Activated naive CD8-positive, alpha-beta T cell treated with anti-CD3 and anti-CD28 coated beads, Interleukin-2, amount 50 U/mL, for 24 hours (primary cell): ENCODE data around the gene KY.

ENCODE experiments used
- ATAC-seq: fragments of 150-1000 bp; cut with Tn5 transposase; one replicate; pipeline ENCODE4 v1.10.0; 2021
- DNase-seq: peaks from one replicate; pipeline ENCODE4 v3.0.0; 2021
- H3K27ac Mint-ChIP-seq: one replicate; pipeline ENCODE4 v1.8.0; 2021; ENCODE audit warnings: mild to moderate bottlenecking, mixed read lengths
- H3K27me3 Mint-ChIP-seq: one replicate; pipeline ENCODE4 v1.8.0; 2021; ENCODE audit warnings: mixed read lengths
- H3K36me3 Mint-ChIP-seq: one replicate; pipeline ENCODE4 v1.8.0; 2021; ENCODE audit warnings: low read depth, mixed read lengths
- H3K4me1 Mint-ChIP-seq: one replicate; pipeline ENCODE4 v1.8.0; 2021; ENCODE audit warnings: mixed read lengths
- H3K4me3 Mint-ChIP-seq: one replicate; pipeline ENCODE4 v1.8.0; 2021; ENCODE audit warnings: mild to moderate bottlenecking, moderate library complexity, mixed read lengths
- H3K9me3 Mint-ChIP-seq: one replicate; pipeline ENCODE4 v1.8.0; 2021; ENCODE audit warnings: mixed read lengths

The KY gene

DNA sequence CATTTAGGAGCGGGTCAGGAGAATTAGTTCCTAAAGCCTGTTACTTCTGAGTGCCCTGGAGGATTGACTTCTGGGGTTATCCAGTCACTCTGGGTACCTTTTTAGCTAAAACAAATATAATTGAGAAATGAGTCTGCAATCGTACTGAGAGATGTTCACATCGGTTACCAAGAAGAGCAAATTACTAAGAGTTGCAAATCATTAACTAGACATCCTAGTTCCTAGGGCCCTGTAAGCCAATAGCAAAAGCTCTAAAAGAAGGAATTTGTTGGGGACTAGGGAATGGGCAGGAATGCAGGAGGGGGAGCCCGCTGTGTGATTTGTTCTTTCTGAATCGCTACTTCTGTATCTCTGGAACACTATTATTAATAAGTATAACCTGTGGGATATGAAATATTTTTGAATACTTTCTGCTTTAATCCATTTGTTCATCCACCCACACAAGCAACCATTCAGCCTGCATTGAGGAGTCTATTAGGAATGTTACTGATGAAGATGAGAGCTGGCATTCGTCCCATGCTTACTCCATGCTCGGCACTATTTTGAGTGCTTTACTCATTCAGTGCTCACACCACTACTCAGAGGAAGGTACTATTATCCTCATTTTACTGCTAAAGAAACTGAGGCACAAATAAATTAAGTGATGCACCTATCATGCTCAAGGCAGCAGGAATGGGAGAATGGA lies 31.5 kb upstream of the KY start:
- no peaks in the 10 kb centered on the region for H3K4me1 Mint-ChIP-seq
- no peak overlapping the region for H3K27ac Mint-ChIP-seq
- no peaks in the 10 kb centered on the region for H3K36me3 Mint-ChIP-seq
- DNase-seq (no peak), ATAC-seq (no peak)
- peaks cover under 1% of the 10 kb centered on the region for H3K9me3 Mint-ChIP-seq
- H3K4me3 Mint-ChIP-seq: no peak overlapping the region
- no peaks in the 10 kb centered on the region for H3K27me3 Mint-ChIP-seq

DNA sequence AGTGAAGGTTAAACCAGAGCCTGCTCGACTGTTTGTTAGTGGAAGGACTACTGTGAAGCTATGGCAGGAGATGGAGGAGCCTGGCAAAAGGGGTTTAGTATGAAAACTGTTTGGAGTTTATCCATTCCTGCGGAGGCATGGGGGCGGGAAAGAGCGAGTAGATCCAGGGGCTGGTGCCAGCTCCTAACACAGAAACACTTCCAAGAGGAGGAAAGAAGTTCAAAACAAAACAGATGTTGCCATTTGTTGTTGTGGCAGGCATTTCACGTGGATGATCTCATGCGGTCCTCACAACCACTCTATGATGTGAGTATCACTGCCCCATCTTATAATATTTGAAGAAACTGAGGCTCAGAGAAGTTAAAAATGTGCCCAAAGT lies 30.7 kb upstream of the KY start:
- DNase-seq (no peak), ATAC-seq (no peak)
- no peaks in the 10 kb centered on the region for H3K4me1 Mint-ChIP-seq
- H3K4me3 Mint-ChIP-seq: no peak overlapping the region
- H3K9me3 Mint-ChIP-seq: peaks cover 4% of the 10 kb centered on the region
- no peaks in the 10 kb centered on the region for H3K27me3 Mint-ChIP-seq
- H3K27ac Mint-ChIP-seq: no peak overlapping the region
- H3K36me3 Mint-ChIP-seq: peaks cover 2% of the 10 kb centered on the region

DNA sequence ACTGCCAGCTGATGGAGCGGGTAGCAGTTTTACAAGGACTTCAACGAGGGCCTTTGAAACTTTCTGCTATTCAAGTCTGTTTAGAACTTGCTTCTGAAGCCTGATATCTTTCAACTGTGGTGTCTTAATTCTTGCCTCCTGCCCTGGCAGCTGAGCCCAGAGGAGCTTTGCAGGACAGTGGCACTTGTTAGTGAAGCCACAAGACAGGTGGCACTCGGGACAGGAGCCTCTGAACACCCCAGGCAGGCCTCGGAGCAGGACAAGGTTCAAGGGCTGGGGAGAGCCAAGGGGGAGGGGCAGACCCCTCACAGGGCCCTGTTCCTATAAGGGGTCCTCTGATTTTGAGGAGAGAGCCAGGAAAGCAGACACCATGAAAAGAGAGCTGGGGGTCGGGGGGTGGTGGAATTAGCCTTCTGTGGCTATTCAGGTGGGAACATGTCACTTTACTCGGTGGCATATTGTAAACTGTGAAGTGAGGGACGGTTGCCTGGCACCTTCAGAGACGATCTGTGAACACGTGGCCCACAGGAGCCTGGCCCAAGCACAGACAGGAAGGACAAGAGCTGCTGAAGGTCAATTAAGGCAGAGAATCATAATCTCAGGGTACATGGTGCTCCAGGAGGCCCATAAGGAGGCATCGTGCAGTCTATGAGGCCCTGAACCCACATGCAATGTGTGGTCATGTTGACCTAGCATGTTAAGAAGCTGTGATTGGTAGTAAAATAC lies 30.1 kb upstream of the KY start:
- no peak for DNase-seq
- no peaks in the 10 kb centered on the region for H3K27me3 Mint-ChIP-seq

DNA sequence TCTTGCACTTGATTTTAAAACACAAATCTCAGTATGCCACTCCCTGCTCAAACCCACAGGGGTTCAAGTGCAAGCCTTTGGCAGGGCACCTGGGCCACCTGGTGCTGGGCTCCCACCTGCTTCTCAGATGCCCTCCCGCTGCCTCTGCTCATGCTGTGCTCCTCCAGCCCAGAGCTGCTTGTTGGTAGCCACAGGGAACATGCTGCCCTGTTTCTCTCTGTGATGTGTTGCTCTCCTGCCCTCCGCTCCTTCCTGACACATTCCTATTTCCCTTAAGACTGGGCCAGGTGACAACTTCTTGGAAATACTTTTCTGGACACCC lies 27.1 kb upstream of the KY start:
- H3K4me1 Mint-ChIP-seq: no peaks in the 10 kb centered on the region
- H3K9me3 Mint-ChIP-seq: peaks cover 21% of the 10 kb centered on the region
- no peak overlapping the region for H3K4me3 Mint-ChIP-seq
- H3K27ac Mint-ChIP-seq: no peak overlapping the region
- no peaks in the 10 kb centered on the region for H3K27me3 Mint-ChIP-seq
- ATAC-seq (no peak), DNase-seq (no peak)
- H3K36me3 Mint-ChIP-seq: peaks cover 9% of the 10 kb centered on the region

More for the DNA sequence above, 30.1 kb upstream of the KY start:
- Mint-ChIP-seq H3K36me3 (peaks cover 2% of the 10 kb centered on the region), H3K27ac (no peak overlapping the region), H3K4me3 (no peak overlapping the region), H3K9me3 (peaks cover 9% of the 10 kb centered on the region), H3K4me1 (no peaks in the 10 kb centered on the region)
- no peak for ATAC-seq

DNA sequence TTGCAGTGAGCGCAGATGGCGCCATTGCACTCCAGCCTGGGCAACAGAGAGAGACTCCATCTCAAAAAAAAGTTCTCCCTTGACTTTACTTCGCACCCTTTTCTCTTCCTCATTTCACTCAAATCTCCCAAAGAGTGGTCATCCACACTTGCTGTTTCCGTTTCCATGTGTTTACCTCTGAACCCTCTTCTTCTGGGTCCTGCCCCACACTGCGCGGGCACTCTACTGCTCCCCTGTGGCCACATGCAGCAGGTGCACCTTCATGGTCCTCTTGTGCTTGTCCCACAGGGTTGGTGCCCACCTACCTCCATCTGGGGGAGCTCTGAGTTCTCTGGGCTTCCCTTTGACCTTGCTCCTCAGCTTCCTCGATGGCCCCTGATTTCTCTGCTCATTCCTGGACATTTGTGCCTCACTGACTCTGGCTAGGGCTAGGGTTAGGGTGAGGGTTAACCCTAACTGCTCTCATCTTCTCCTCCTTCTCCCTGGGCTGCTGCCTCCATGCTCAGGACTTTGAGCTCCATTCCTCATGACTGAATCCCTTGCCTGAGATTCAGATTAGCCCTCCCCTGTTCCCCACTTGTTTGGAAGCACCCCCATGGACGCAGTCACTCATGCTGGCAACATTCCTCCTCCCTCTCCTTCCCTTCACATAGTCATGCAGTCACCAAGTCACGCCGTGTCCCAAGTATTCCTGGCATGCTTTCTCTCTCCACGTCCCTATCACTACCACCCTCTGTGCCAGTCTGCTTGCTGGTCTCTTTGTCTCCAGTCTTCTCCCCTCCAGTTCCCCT lies 26.6 kb upstream of the KY start:
- peak; percentile 3 for DNase-seq
- H3K4me3 Mint-ChIP-seq: no peak overlapping the region
- H3K36me3 Mint-ChIP-seq: peaks cover 9% of the 10 kb centered on the region
- no peak overlapping the region for H3K27ac Mint-ChIP-seq
- peak; percentile 46 for ATAC-seq
- H3K27me3 Mint-ChIP-seq: no peaks in the 10 kb centered on the region
- peaks cover 22% of the 10 kb centered on the region for H3K9me3 Mint-ChIP-seq
- no peaks in the 10 kb centered on the region for H3K4me1 Mint-ChIP-seq

DNA sequence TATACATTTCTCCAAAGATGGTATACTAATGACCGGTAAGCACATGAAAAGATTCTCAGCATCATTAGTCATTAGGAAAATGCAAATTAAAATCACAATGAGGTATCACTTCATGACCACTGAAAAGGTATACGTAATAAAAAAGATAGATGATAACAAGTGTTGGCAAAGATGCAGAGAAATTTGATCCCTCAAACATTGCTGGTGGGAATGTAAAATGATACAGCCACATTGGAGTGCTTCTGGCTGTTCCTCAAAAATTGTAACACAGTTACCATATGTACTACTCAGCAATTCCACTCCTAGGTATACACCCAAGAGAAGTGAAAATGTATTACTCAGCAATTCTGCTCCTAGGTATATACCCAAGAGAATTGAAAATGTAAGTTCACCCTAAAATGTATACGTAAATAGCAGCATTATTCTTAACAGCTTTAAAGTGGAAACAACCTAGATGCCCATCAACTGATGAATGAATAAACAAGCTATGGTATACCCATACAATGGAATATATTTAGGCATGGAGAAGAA lies 25.0 kb upstream of the KY start:
- no peak overlapping the region for H3K27ac Mint-ChIP-seq
- DNase-seq (no peak), ATAC-seq (no peak)
- peaks cover 9% of the 10 kb centered on the region for H3K36me3 Mint-ChIP-seq
- H3K4me3 Mint-ChIP-seq: no peak overlapping the region
- H3K27me3 Mint-ChIP-seq: no peaks in the 10 kb centered on the region
- peaks cover 22% of the 10 kb centered on the region for H3K9me3 Mint-ChIP-seq
- no peaks in the 10 kb centered on the region for H3K4me1 Mint-ChIP-seq

DNA sequence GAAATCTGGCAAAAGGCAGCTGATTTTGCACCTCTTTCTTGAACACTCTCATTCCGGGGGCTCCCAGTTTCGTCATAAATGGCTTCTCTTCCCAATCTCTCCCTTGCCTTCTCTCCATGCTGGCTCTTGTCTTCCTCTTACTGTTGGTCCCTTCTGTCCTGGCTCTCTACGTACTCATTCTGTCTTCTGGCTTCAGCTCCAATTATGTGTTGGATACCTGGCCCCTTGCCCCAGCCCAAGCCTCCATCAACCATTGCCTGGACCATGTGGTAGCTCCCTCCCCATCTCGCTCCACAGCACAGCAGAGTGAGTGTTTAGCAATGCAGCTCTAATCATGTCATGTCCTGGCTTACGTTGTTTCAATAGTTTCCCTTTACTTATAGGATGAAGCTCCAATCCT lies 21.7 kb upstream of the KY start:
- Mint-ChIP-seq H3K36me3 (peaks cover 9% of the 10 kb centered on the region), H3K27me3 (no peaks in the 10 kb centered on the region), H3K4me1 (no peaks in the 10 kb centered on the region), H3K4me3 (no peak overlapping the region), H3K9me3 (peaks cover 22% of the 10 kb centered on the region), H3K27ac (no peak overlapping the region)
- DNase-seq: no peak
- no peak for ATAC-seq

DNA sequence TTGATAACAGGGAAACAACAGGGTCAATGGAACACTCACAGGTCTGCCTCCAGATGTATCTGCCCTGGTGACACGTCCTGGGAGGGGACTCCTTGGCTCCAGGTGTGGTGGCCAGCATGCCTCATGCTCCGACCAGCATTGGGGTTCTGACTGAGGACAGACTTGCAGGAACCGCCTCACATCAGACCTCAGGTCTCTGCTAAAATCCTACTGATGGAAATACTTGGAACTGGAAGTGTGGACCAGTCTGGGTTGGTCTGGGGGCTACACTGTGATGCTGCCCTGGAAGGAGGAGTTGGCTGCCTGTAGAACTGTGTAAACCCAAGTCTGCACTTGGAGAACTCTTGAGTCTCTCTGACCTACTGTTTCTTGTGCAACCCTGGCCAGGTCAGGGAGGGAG lies 17.1 kb upstream of the KY start:
- no peaks in the 10 kb centered on the region for H3K36me3 Mint-ChIP-seq
- no peaks in the 10 kb centered on the region for H3K4me1 Mint-ChIP-seq
- ATAC-seq: no peak
- no peak for DNase-seq
- no peak overlapping the region for H3K4me3 Mint-ChIP-seq
- H3K27ac Mint-ChIP-seq: no peak overlapping the region
- no peaks in the 10 kb centered on the region for H3K27me3 Mint-ChIP-seq
- H3K9me3 Mint-ChIP-seq: peaks cover under 1% of the 10 kb centered on the region

DNA sequence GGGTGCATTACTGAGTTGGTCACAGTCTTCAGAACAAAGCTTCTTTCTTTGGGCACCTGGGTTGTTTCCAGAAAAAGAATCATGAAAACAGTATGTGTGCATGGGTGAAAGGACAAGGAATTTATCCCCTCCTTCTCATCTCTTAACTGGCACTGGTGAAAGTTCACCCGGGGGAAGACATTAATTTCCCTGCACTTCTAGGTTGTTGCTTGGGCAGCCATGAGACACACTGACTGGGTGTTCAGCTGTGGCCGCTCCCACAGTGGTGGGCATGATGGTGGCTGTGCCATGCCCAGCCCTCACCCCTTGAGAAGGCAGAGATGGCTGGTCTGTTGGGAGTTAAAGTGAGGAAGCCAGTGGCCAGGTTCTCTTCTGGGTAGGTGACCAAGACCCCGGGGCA lies 16.6 kb upstream of the KY start:
- ATAC-seq: no peak
- Mint-ChIP-seq H3K4me3 (no peak overlapping the region), H3K27ac (no peak overlapping the region), H3K36me3 (no peaks in the 10 kb centered on the region), H3K27me3 (no peaks in the 10 kb centered on the region), H3K4me1 (no peaks in the 10 kb centered on the region), H3K9me3 (no peaks in the 10 kb centered on the region)
- no peak for DNase-seq

DNA sequence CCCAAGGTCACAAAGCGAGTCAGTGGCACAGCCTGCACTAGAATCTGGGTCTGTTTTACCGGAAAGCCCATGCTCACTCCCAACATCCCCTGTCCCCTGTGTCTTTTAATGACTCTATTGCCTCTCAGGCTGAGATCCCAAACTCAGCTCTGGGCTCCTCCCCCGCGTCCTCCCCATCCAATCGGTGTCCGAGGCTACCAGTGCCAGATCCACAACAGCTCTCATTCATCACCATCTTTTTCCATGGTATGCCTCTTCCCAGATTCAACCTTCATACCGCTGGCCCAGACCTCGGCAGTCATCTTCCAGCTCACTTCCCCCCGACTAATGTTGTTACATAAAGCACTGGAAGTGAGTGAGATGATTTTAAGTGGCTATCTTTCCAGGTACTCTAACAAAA lies 16.1 kb upstream of the KY start:
- ATAC-seq: no peak
- Mint-ChIP-seq H3K27me3 (no peaks in the 10 kb centered on the region), H3K27ac (no peak overlapping the region), H3K4me1 (no peaks in the 10 kb centered on the region), H3K36me3 (no peaks in the 10 kb centered on the region), H3K9me3 (no peaks in the 10 kb centered on the region), H3K4me3 (no peak overlapping the region)
- DNase-seq: no peak

DNA sequence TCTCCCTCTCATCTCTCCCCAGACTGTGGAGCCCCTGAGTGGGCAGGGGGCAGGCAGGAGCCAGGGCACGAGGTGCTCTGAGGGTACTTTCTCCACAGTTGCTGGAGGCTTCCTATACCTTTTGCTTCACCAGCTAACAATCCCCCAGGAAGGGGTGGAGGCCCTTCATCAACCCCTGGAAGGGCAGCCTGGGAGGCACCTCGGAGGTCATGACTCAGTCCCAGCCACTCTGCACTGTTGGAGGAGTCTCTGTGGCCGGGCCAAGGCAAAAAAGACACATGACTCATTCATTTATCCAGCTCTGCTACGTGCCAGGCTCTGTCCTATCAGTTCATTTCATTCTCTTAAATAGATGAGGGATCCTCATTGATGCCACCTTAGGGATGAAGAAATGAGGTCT lies 15.6 kb upstream of the KY start:
- Mint-ChIP-seq H3K36me3 (no peaks in the 10 kb centered on the region), H3K4me3 (no peak overlapping the region), H3K27ac (no peak overlapping the region), H3K9me3 (peaks cover 1% of the 10 kb centered on the region), H3K27me3 (no peaks in the 10 kb centered on the region), H3K4me1 (no peaks in the 10 kb centered on the region)
- DNase-seq (no peak), ATAC-seq (no peak)

DNA sequence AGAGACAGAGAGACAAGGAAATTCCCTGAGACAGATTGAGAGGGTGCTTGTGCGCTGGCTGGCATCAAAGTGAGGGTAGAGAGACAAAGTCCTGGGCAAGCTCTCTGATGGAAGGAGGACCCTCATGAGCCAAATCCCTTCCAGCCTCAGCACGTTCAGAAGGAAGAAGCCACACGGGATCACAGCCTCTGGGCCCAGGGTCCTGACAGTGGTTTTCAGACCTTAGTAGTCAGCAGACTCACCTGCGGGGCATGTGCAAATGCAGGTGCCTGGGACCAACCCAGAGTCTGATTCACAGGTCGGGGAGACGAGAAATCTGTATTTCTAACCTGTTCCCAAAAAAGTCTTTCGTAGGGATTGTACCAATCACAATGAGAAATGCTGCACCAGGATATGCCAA lies 15.2 kb upstream of the KY start:
- ATAC-seq (no peak), DNase-seq (no peak)
- H3K4me3 Mint-ChIP-seq: no peak overlapping the region
- no peaks in the 10 kb centered on the region for H3K4me1 Mint-ChIP-seq
- H3K27me3 Mint-ChIP-seq: no peaks in the 10 kb centered on the region
- no peaks in the 10 kb centered on the region for H3K36me3 Mint-ChIP-seq
- no peak overlapping the region for H3K27ac Mint-ChIP-seq
- peaks cover 5% of the 10 kb centered on the region for H3K9me3 Mint-ChIP-seq

DNA sequence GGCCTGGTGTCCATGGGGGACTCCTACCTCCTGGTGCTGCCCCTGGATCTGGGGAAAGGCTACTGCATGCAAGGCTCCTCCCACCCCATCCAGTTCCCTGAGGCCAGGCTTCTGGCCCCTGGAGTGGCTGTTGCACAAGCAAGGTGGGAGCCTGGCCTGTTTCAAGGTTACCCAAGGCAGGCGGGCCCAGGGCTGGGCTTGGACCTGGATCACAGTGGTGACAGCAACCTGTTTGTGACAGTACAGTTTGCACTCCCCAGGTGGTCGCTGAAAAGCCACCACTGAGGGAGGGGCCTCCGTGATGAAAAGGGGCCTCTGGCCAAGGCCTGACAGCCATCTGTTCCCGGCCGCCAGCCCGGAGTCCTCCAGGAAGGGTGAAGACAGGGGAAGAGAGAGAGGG lies 14.4 kb upstream of the KY start:
- no peak for ATAC-seq
- Mint-ChIP-seq H3K36me3 (no peaks in the 10 kb centered on the region), H3K4me3 (no peak overlapping the region)

DNA sequence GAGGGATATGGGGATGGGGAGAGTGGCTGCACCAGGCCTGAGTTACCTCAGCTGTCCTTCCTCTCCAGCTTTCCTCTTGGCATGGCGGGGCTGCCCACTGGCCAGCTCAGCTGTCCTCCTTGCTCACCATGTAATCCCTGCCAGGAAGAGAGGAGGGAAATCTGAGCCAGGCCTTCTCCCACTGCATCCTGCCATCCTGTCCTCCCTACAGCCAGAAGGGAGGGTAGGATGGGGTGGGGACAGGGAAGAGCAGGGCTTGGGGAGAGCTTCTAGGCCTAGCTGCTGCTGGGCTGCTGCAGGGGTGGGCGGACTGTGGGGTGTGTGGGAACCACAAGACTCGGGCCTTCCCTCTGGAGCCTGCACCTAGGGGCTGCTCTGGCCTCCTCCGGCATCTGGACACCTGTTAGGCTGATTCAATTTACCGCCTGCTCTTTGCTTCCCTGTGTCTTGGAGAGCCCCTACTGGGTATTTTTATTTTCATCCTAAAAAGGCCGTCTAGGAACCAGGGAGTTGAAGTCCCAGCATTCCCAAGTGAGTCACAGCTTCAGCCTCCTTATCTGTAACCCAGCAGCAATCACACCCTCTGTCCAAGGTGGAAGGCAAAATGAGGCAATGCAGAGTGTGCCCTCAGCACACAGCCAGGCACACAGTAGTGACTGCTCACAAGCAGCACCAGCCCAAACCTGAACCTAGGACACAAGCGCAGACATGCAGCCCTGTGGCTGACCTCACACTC lies 13.1 kb upstream of the KY start:
- H3K27ac Mint-ChIP-seq: no peak overlapping the region
- H3K36me3 Mint-ChIP-seq: no peaks in the 10 kb centered on the region
- H3K4me3 Mint-ChIP-seq: no peak overlapping the region
- peaks cover 5% of the 10 kb centered on the region for H3K9me3 Mint-ChIP-seq
- H3K27me3 Mint-ChIP-seq: no peaks in the 10 kb centered on the region
- ATAC-seq (no peak), DNase-seq (no peak)
- no peaks in the 10 kb centered on the region for H3K4me1 Mint-ChIP-seq

More for the DNA sequence above, 14.4 kb upstream of the KY start:
- Mint-ChIP-seq H3K27ac (no peak overlapping the region), H3K9me3 (peaks cover 5% of the 10 kb centered on the region), H3K27me3 (no peaks in the 10 kb centered on the region), H3K4me1 (no peaks in the 10 kb centered on the region)
- DNase-seq: no peak
